ENCODE results near the gene TYK2.
A peak's percentile ranks its signal among the peaks of the same experiment; 100 is the strongest.

TYK2 gene

GRCh38 chr19:10363789-10364281 lies 16.5 kb downstream of the TYK2 start (continued):
- TF ChIP-seq ZNF623 (tag by site-specific recombination; IDR thresholded peaks at IDR 0.05) (no peak), ZNF214 (tag by site-specific recombination; IDR thresholded peaks at IDR 0.05; ENCODE audit: borderline replicate concordance) (no peak), SP7 (tag by site-specific recombination; IDR thresholded peaks at IDR 0.05) (peak; percentile 83), ZNF174 (tag by site-specific recombination; IDR thresholded peaks at IDR 0.05) (no peak), KLF9 (tag by site-specific recombination; IDR thresholded peaks at IDR 0.05; ENCODE audit: low read depth) (no peak), ZBTB17 (tag by site-specific recombination; IDR thresholded peaks at IDR 0.05) (peak; percentile 27; the same call in 1 of the 2 replicates), PRDM1 (tag by site-specific recombination; IDR thresholded peaks at IDR 0.05) (no peak), ZNF843 (tag by site-specific recombination; IDR thresholded peaks at IDR 0.05) (no peak), HOXC10 (CRISPR knock-in tag; IDR thresholded peaks at IDR 0.05) (no peak), SP3 (tag by site-specific recombination; IDR thresholded peaks at IDR 0.05) (no peak), ZNF146 (tag by site-specific recombination; IDR thresholded peaks at IDR 0.05) (no peak), GLIS2 (tag by site-specific recombination; IDR thresholded peaks at IDR 0.05) (no peak), ZNF324 (tag by site-specific recombination; IDR thresholded peaks at IDR 0.05) (no peak), ZFP41 (tag by site-specific recombination; IDR thresholded peaks at IDR 0.05; ENCODE audit: borderline replicate concordance) (no peak), ZNF223 (tag by site-specific recombination; IDR thresholded peaks at IDR 0.05) (no peak), ZNF121 (tag by site-specific recombination; IDR thresholded peaks at IDR 0.05) (no peak), ZNF747 (tag by site-specific recombination; IDR thresholded peaks at IDR 0.05) (no peak), ZNF391 (tag by site-specific recombination; IDR thresholded peaks at IDR 0.05; ENCODE audit: borderline replicate concordance, low read depth) (no peak), ZNF354C (tag by site-specific recombination; IDR thresholded peaks at IDR 0.05; ENCODE audit: borderline replicate concordance, low read depth) (no peak), GLI4 (tag by site-specific recombination; IDR thresholded peaks at IDR 0.05) (no peak), TCF7L2 (IDR thresholded peaks at IDR 0.05; ENCODE audit: borderline replicate concordance, low read depth, low read length) (no peak), ZNF37A (tag by site-specific recombination; IDR thresholded peaks at IDR 0.05) (no peak), ZNF202 (tag by site-specific recombination; IDR thresholded peaks at IDR 0.05; ENCODE audit: borderline replicate concordance) (no peak), ZNF549 (tag by site-specific recombination; IDR thresholded peaks at IDR 0.05) (no peak), ZNF335 (tag by site-specific recombination; conservative IDR thresholded peaks at IDR 0.05) (peak; percentile 85), ZNF133 (tag by site-specific recombination; IDR thresholded peaks at IDR 0.05) (peak; percentile 94), ZNF654 (tag by site-specific recombination; IDR thresholded peaks at IDR 0.05; ENCODE audit: low read depth) (no peak), ZNF366 (tag by site-specific recombination; conservative IDR thresholded peaks at IDR 0.05) (peak; percentile 33; the same call in 1 of the 2 replicates), ZNF777 (tag by site-specific recombination; IDR thresholded peaks at IDR 0.05; ENCODE audit: borderline replicate concordance) (no peak), YY1 (tag by site-specific recombination; IDR thresholded peaks at IDR 0.05) (no peak), ZNF626 (tag by site-specific recombination; IDR thresholded peaks at IDR 0.05) (no peak), ZNF555 (tag by site-specific recombination; conservative IDR thresholded peaks at IDR 0.05) (no peak)
- TF ChIP-seq, protein P1, sequence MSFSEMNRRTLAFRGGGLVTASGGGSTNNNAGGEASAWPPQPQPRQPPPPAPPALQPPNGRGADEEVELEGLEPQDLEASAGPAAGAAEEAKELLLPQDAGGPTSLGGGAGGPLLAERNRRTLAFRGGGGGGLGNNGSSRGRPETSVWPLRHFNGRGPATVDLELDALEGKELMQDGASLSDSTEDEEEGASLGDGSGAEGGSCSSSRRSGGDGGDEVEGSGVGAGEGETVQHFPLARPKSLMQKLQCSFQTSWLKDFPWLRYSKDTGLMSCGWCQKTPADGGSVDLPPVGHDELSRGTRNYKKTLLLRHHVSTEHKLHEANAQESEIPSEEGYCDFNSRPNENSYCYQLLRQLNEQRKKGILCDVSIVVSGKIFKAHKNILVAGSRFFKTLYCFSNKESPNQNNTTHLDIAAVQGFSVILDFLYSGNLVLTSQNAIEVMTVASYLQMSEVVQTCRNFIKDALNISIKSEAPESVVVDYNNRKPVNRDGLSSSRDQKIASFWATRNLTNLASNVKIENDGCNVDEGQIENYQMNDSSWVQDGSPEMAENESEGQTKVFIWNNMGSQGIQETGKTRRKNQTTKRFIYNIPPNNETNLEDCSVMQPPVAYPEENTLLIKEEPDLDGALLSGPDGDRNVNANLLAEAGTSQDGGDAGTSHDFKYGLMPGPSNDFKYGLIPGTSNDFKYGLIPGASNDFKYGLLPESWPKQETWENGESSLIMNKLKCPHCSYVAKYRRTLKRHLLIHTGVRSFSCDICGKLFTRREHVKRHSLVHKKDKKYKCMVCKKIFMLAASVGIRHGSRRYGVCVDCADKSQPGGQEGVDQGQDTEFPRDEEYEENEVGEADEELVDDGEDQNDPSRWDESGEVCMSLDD (tag by site-specific recombination; IDR thresholded peaks at IDR 0.05) = no peak
- TF ChIP-seq, protein P2, sequence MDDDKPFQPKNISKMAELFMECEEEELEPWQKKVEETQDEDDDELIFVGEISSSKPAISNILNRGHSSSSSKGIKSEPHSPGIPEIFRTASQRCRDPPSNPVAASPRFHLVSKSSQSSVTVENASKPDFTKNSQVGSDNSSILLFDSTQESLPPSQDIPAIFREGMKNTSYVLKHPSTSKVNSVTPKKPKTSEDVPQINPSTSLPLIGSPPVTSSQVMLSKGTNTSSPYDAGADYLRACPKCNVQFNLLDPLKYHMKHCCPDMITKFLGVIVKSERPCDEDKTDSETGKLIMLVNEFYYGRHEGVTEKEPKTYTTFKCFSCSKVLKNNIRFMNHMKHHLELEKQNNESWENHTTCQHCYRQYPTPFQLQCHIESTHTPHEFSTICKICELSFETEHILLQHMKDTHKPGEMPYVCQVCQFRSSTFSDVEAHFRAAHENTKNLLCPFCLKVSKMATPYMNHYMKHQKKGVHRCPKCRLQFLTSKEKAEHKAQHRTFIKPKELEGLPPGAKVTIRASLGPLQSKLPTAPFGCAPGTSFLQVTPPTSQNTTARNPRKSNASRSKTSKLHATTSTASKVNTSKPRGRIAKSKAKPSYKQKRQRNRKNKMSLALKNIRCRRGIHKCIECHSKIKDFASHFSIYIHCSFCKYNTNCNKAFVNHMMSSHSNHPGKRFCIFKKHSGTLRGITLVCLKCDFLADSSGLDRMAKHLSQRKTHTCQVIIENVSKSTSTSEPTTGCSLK (tag by site-specific recombination; IDR thresholded peaks at IDR 0.05) = no peak
- TF ChIP-seq, protein P3, sequence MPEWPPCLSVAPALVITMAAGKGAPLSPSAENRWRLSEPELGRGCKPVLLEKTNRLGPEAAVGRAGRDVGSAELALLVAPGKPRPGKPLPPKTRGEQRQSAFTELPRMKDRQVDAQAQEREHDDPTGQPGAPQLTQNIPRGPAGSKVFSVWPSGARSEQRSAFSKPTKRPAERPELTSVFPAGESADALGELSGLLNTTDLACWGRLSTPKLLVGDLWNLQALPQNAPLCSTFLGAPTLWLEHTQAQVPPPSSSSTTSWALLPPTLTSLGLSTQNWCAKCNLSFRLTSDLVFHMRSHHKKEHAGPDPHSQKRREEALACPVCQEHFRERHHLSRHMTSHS (tag by site-specific recombination; IDR thresholded peaks at IDR 0.05) = no peak
- TF ChIP-seq, protein P4, sequence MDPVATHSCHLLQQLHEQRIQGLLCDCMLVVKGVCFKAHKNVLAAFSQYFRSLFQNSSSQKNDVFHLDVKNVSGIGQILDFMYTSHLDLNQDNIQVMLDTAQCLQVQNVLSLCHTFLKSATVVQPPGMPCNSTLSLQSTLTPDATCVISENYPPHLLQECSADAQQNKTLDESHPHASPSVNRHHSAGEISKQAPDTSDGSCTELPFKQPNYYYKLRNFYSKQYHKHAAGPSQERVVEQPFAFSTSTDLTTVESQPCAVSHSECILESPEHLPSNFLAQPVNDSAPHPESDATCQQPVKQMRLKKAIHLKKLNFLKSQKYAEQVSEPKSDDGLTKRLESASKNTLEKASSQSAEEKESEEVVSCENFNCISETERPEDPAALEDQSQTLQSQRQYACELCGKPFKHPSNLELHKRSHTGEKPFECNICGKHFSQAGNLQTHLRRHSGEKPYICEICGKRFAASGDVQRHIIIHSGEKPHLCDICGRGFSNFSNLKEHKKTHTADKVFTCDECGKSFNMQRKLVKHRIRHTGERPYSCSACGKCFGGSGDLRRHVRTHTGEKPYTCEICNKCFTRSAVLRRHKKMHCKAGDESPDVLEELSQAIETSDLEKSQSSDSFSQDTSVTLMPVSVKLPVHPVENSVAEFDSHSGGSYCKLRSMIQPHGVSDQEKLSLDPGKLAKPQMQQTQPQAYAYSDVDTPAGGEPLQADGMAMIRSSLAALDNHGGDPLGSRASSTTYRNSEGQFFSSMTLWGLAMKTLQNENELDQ (tag by site-specific recombination; IDR thresholded peaks at IDR 0.05; ENCODE audit: low read depth) = no peak

Data from HEK293 (cell line).